Cardiac muscle cell (in vitro differentiated cells and primary cell): ENCODE results near the gene TBCD. TPM values are rescaled to one million over a fixed set of nuclear protein-coding genes. Genes with fewer than 3 reads are reported as not detected.

Experiments used
- DNase-seq, 2 donors: peaks; one replicate each; pipeline versions ENCODE4 v3.0.0 to v3.0.0-alpha.2; 2010 to 2017; ENCODE audit warnings: low read depth in 1 of 2, low spot score in 1 of 2
- H3K27ac ChIP-seq: fragments of 200-600 bp; sonication (generic); 2 replicates; pipeline ENCODE4 v1.5.1; 2016
- H3K27me3 ChIP-seq: fragments of 200-600 bp; sonication (generic); 2 replicates; pipeline ENCODE4 v1.6.0; 2016; ENCODE audit warnings: control low read depth
- H3K36me3 ChIP-seq: fragments of 200-600 bp; sonication (generic); 2 replicates; pipeline ENCODE4 v1.5.1; 2016; ENCODE audit warnings: control low read depth
- H3K4me1 ChIP-seq: fragments of 200-600 bp; sonication (generic); 2 replicates; pipeline ENCODE4 v1.8.1; 2017; ENCODE audit warnings: low read depth, mild to moderate bottlenecking, mixed run types
- H3K4me3 ChIP-seq: fragments of 200-600 bp; sonication (generic); 2 replicates; pipeline ENCODE4 v1.5.1; 2016; ENCODE audit warnings: mild to moderate bottlenecking
- H3K9me3 ChIP-seq: fragments of 200-600 bp; sonication (generic); 2 replicates; pipeline ENCODE4 v1.5.1; 2017; ENCODE audit warnings: low read depth, mild to moderate bottlenecking, control low read depth
- polyA plus RNA-seq: library from polyadenylated mRNA; unstranded; fragments of >200 nt; fragmentation: Nextera tagmentation; extraction: Ambion mirVana; gene quantifications from 2 replicates; pipeline ENCODE4 v1.2.1, GENCODE V29; 2016
- total RNA-seq: library from RNA; depleted of rRNA; stranded (reverse); fragments of >200 nt; gene quantifications from 2 replicates; pipeline ENCODE4 v1.2.3, GENCODE V29; 2016
- TF ChIP-seq, protein P1 (sequence below): IDR thresholded peaks from 2 replicates; pipeline ENCODE4 v1.5.1; 2012; ENCODE audit warnings: low read depth, mild to moderate bottlenecking, low read length

TBCD gene
- total and polyA plus RNA-seq, 2 experiments from 2014 or later = 55.7 to 66.0 TPM

DNA sequence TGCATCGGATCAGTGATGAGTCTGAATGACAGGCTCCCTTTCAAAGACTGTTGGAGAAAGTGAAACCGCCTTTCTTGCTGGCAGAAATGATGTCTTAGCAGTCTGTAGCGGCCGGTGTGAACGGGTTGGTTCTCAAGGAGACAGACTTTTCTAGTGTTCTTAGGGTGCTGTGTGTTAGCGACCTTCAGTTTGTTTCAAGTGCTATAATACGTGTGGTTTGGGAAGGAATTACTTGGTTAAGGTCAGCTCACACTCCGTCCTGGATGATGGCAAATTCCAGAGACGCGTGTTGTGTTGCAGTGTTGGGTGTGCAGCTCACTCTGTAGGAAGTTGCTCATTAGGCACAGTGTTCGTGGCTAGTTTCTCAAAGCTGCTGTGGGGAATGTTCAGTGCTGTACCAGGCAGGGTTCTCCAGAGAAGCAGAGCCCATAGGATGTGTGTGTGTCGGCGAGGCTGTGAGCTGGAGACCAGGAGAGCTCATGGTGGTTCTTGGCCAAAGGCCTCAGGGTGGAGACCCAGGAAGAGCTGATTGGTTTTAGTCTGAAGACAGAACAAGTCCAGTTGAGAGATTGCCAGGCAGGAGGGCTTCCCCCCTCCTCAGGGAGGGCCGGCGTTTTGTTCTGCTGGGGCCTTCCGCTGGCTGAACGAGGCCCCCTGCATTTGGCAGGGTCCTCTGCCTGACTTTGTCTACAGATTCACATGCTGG, 50.4 kb downstream of the TBCD start:
- no peak overlapping the region for H3K27ac ChIP-seq
- H3K4me1 ChIP-seq = peaks cover 7% of the 10 kb centered on the region
- TF ChIP-seq, protein P1, sequence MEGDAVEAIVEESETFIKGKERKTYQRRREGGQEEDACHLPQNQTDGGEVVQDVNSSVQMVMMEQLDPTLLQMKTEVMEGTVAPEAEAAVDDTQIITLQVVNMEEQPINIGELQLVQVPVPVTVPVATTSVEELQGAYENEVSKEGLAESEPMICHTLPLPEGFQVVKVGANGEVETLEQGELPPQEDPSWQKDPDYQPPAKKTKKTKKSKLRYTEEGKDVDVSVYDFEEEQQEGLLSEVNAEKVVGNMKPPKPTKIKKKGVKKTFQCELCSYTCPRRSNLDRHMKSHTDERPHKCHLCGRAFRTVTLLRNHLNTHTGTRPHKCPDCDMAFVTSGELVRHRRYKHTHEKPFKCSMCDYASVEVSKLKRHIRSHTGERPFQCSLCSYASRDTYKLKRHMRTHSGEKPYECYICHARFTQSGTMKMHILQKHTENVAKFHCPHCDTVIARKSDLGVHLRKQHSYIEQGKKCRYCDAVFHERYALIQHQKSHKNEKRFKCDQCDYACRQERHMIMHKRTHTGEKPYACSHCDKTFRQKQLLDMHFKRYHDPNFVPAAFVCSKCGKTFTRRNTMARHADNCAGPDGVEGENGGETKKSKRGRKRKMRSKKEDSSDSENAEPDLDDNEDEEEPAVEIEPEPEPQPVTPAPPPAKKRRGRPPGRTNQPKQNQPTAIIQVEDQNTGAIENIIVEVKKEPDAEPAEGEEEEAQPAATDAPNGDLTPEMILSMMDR = no peak
- no peaks in the 10 kb centered on the region for H3K27me3 ChIP-seq
- peak in 1 of 2 donors; percentile 24 for DNase-seq
- no peaks in the 10 kb centered on the region for H3K9me3 ChIP-seq
- H3K36me3 ChIP-seq = peaks cover 3% of the 10 kb centered on the region
- no peak overlapping the region for H3K4me3 ChIP-seq

DNA sequence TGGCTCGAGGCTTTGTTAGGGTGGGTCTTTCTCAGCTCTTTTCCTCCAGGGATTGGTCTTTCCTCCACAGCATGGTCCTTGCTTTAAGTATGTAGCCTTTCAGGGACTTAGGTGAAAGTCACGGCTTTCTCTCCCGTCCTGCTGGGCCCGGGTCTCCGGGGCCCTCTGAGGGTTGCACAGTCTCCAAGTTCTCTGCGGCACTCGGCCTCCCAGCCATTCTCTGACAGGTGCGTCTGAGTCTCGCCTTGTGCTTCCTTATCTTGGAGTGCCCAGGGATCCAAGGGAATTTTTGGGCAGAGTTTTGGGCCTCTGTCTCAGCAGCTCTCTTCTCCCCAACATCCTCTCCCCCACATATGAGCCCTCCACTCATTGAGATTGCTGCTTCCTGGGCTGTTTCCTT, 51.3 kb downstream of the TBCD start:
- H3K4me1 ChIP-seq = peaks cover 10% of the 10 kb centered on the region
- no peak overlapping the region for H3K27ac ChIP-seq
- no peak for DNase-seq
- TF ChIP-seq, protein P1 = no peak
- no peaks in the 10 kb centered on the region for H3K27me3 ChIP-seq
- no peak overlapping the region for H3K4me3 ChIP-seq
- H3K36me3 ChIP-seq = peaks cover 3% of the 10 kb centered on the region
- H3K9me3 ChIP-seq = no peaks in the 10 kb centered on the region

DNA sequence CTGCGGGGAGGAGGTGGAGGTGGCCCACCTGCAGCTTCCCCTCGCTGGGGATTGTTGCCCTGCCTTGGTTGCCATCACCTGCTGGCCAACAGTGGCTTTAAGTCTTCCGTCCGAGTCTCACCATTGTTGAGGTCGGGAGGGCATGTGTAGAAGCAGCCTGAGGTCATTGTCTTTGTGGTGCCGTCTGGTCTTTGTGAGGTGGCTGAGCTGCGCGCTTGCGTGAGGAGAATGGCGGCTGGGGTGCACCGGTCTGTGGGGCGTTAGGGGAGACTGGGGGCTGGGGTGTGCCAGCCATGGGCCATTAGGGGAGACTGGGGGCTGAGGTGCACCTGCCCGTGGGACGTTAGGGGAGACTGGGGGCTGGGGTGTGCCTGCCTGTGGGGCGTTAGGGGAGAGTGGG, 51.7 kb downstream of the TBCD start:
- H3K4me1 ChIP-seq = peaks cover 10% of the 10 kb centered on the region
- no peaks in the 10 kb centered on the region for H3K9me3 ChIP-seq
- no peak overlapping the region for H3K4me3 ChIP-seq
- no peaks in the 10 kb centered on the region for H3K27me3 ChIP-seq
- TF ChIP-seq, protein P1 = no peak
- no peak overlapping the region for H3K27ac ChIP-seq
- DNase-seq = no peak
- peaks cover 3% of the 10 kb centered on the region for H3K36me3 ChIP-seq

DNA sequence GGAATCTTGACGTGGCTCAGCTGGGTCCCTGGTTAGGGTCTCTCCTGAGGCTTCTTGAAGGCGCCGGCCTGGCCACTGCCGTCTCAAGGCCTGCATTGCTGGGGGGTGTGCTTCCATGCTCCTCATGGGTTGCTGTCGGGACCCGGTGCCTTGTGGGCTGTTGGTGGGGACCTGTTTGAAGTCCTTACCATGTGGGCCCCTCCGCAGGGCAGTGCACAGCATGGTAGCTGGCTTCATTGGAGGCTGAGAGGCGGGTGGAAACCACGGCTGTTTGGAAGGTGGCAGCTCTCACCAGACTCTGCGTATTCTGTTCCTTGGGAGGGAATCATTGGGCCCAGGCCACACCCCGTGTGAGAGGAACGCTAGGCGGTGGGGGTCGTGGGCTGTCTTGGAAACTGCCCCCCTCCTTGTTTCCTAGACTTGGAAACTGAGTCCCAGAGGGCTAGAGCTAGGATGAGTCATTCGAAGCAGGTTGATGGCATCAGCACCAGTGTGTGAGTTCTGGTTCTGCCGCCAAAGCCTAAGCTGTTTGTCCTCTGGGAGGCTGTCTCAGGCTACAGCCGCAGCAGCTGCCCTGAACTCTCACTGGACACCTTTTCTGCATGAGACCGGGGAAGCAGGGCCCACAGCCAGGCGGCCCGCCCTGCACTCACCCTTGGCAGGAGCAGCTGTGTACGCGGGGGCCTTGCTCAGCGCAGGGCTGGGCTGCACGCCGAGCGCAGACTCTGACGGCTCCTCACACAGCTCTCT, 52.8 kb downstream of the TBCD start:
- Histone ChIP-seq H3K27me3 (no peaks in the 10 kb centered on the region), H3K9me3 (no peaks in the 10 kb centered on the region), H3K36me3 (peaks cover 3% of the 10 kb centered on the region), H3K27ac (no peak overlapping the region), H3K4me3 (no peak overlapping the region), H3K4me1 (peaks cover 10% of the 10 kb centered on the region)
- peak in 1 of 2 donors; percentile 79 for DNase-seq
- TF ChIP-seq, protein P1 = no peak

DNA sequence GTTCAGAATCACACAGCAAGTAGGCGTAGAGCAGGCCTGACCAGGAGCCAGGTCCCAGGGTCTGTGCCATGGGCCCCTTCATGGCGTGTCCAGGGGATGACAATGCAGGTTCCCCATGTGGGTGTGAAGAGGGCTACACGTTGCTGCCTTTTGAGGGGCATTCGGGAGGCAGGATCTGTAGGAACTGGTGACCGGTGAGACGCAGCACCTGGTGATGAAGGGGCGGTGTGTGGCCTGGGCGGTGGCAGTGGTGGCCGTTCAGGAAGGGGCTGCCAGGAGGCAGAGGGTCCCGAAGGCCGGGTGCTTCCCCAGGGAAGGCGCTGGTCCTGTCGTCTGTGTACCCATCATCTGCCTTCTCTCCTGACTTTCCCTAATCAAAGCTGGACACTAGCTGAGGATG, 53.4 kb downstream of the TBCD start:
- Histone ChIP-seq H3K27me3 (no peaks in the 10 kb centered on the region), H3K9me3 (no peaks in the 10 kb centered on the region), H3K27ac (no peak overlapping the region), H3K4me3 (no peak overlapping the region), H3K36me3 (peaks cover 3% of the 10 kb centered on the region), H3K4me1 (peaks cover 12% of the 10 kb centered on the region)
- DNase-seq = no peak
- TF ChIP-seq, protein P1 = no peak
